Peyer's patch (tissue), 4 donors: ENCODE measurements around the gene RTN4. TPM values are rescaled to one million over a fixed set of nuclear protein-coding genes. Genes with fewer than 3 reads are reported as not detected.
"Not testable (repeated sequence)": the region's sequence is repeated elsewhere in the genome, so short reads cannot be mapped to it uniquely, and the experiment has no call there.

Experiments used
- DNase-seq, 3 donors: peaks; one replicate each; pipeline ENCODE4 v3.0.0-alpha.2; 2017 to 2019
- H3K27ac ChIP-seq, 4 donors: fragments of 200-600 bp; sonication (generic); one replicate each; pipeline ENCODE4 v1.5.1; 2016 to 2019
- H3K27me3 ChIP-seq, 2 donors: fragments of 200-600 bp; sonication (generic); one replicate each; pipeline ENCODE4 v1.5.1; 2019
- H3K36me3 ChIP-seq, 3 donors: fragments of 200-600 bp; sonication (generic); one replicate each; pipeline ENCODE4 v1.5.1; 2016 to 2019
- H3K4me1 ChIP-seq, 4 donors: fragments of 200-600 bp; sonication (generic); one replicate each; pipeline ENCODE4 v1.5.1; 2016 to 2019
- H3K4me3 ChIP-seq, 4 donors: fragments of 200-600 bp; sonication (generic); 1 replicate in 3 of 4; 2 replicates in 1 of 4; pipeline ENCODE4 v1.5.1; 2016 to 2019; ENCODE audit warnings: mild to moderate bottlenecking in 1 of 4
- H3K9me3 ChIP-seq, 4 donors: fragments of 200-600 bp; sonication (generic); one replicate each; pipeline ENCODE4 v1.5.1; 2016 to 2019; ENCODE audit warnings: mild to moderate bottlenecking in 1 of 4
- CTCF ChIP-seq, 6 experiments: fragments of 450-650 bp in 4 of 6; fragments of 200-600 bp in 2 of 6; sonication (generic) in 1 of 6; IDR thresholded peaks; one replicate each; pipeline ENCODE4 v1.5.1; 2017 to 2019; ENCODE audit warnings: antibody characterized with exemption in 6 of 6, mild to moderate bottlenecking in 3 of 6, moderate library complexity in 1 of 6
- POLR2A ChIP-seq, 2 donors: fragments of 450-650 bp; IDR thresholded peaks; one replicate each; pipeline ENCODE4 v1.5.1; 2017; ENCODE audit warnings: antibody characterized with exemption in 2 of 2, mild to moderate bottlenecking in 2 of 2, moderate library complexity in 2 of 2
- total RNA-seq, 4 donors: library from RNA; depleted of rRNA; stranded (reverse); fragments of >200 nt; gene quantifications; one replicate each; pipeline ENCODE4 v1.1.0, GENCODE V29; 2016

Gene RTN4
- total RNA-seq, 4 donors from 2014 or later, result 140 to 313 (median 195) TPM

- no peak overlapping the region for H3K4me3 ChIP-seq
- H3K9me3 ChIP-seq, result no peaks in the 10 kb centered on the region
- TF ChIP-seq CTCF (IDR thresholded peaks at IDR 0.05) (no peak), POLR2A (IDR thresholded peaks at IDR 0.05) (no peak)
- H3K4me1 ChIP-seq, result peaks cover 0 to 22% (median 0%) of the 10 kb centered on the region in 4 donors
- H3K27ac ChIP-seq, result peak overlapping the region in 3 of 4 donors; percentile 4 to 76 (median 74)
- DNase-seq, result no peak
- no peaks in the 10 kb centered on the region for H3K36me3 ChIP-seq
- no peaks in the 10 kb centered on the region for H3K27me3 ChIP-seq
Measured at GRCh38 chr2:55096586-55096985, 46.3 kb upstream of the RTN4 start.

- H3K4me3 ChIP-seq, result no peak overlapping the region
- DNase-seq, result no peak
- no peak overlapping the region for H3K27ac ChIP-seq
Measured at GRCh38 chr2:55093381-55093780, 43.1 kb upstream of the RTN4 start.

GRCh38 chr2:55092439-55092838, 42.2 kb upstream of the RTN4 start:
- Histone ChIP-seq H3K36me3 (no peaks in the 10 kb centered on the region), H3K4me3 (no peak overlapping the region), H3K27ac (no peak overlapping the region), H3K4me1 (peaks cover 0 to 6% (median 0%) of the 10 kb centered on the region in 4 donors), H3K27me3 (no peaks in the 10 kb centered on the region), H3K9me3 (no peaks in the 10 kb centered on the region)
- DNase-seq, result no peak
- no peak for TF ChIP-seq CTCF (IDR thresholded peaks at IDR 0.05)
- no peak for TF ChIP-seq POLR2A (IDR thresholded peaks at IDR 0.05)

More at GRCh38 chr2:55093381-55093780, 43.1 kb upstream of the RTN4 start:
- TF ChIP-seq CTCF (IDR thresholded peaks at IDR 0.05) (no peak), POLR2A (IDR thresholded peaks at IDR 0.05) (no peak)
- Histone ChIP-seq H3K27me3 (no peaks in the 10 kb centered on the region), H3K4me1 (peaks cover 0 to 13% (median 0%) of the 10 kb centered on the region in 4 donors), H3K9me3 (no peaks in the 10 kb centered on the region), H3K36me3 (no peaks in the 10 kb centered on the region)

- not testable (repeated sequence) for H3K4me3 ChIP-seq, H3K27me3 ChIP-seq, H3K4me1 ChIP-seq, H3K9me3 ChIP-seq, H3K36me3 ChIP-seq, DNase-seq, H3K27ac ChIP-seq
Measured at GRCh38 chr2:55091681-55092080, 41.4 kb upstream of the RTN4 start.

- no peaks in the 10 kb centered on the region for H3K9me3 ChIP-seq
- TF ChIP-seq POLR2A (IDR thresholded peaks at IDR 0.05) (no peak), CTCF (IDR thresholded peaks at IDR 0.05) (no peak)
- H3K27me3 ChIP-seq, result no peaks in the 10 kb centered on the region
- no peak for DNase-seq
- no peaks in the 10 kb centered on the region for H3K36me3 ChIP-seq
- H3K27ac ChIP-seq, result no peak overlapping the region
- no peak overlapping the region for H3K4me3 ChIP-seq
- H3K4me1 ChIP-seq, result no peaks in the 10 kb centered on the region
Measured at GRCh38 chr2:55090702-55091101, 40.5 kb upstream of the RTN4 start.

- H3K36me3 ChIP-seq, result no peaks in the 10 kb centered on the region
- H3K9me3 ChIP-seq, result no peaks in the 10 kb centered on the region
- no peak overlapping the region for H3K4me3 ChIP-seq
- DNase-seq, result no peak
- no peak overlapping the region for H3K27ac ChIP-seq
- no peaks in the 10 kb centered on the region for H3K27me3 ChIP-seq
- H3K4me1 ChIP-seq, result no peaks in the 10 kb centered on the region
- TF ChIP-seq CTCF (IDR thresholded peaks at IDR 0.05), result no peak
- no peak for TF ChIP-seq POLR2A (IDR thresholded peaks at IDR 0.05)
Measured at GRCh38 chr2:55089726-55090125, 39.5 kb upstream of the RTN4 start.
